GM12891 (cell line): ENCODE results near the gene FER.

Source experiments
- DNase-seq: peaks from one replicate; pipeline ENCODE4 v3.0.0; 2011; ENCODE audit warnings: low spot score; ENCODE audit not compliant: insufficient read length
- FAIRE-seq: peaks from 2 replicates; lab custom pipeline; 2011; peaks lifted over from hg19 to GRCh38; lab: Jason Lieb, UNC
- PAX5 ChIP-seq: IDR thresholded peaks from 2 replicates; pipeline ENCODE4 v1.6.1; 2011; ENCODE audit warnings: low read length, moderate library complexity, mild to moderate bottlenecking; ENCODE audit not compliant: insufficient read depth, severe bottlenecking
- POLR2A ChIP-seq: IDR thresholded peaks from 2 replicates; pipeline ENCODE4 v1.6.1; 2011; ENCODE audit warnings: low read depth, low read length, control low read depth
- POLR2AphosphoS5 ChIP-seq: IDR thresholded peaks from 2 replicates; pipeline ENCODE4 v1.6.1; 2011; ENCODE audit warnings: low read depth, low read length, control low read depth
- POU2F2 ChIP-seq: IDR thresholded peaks from 2 replicates; pipeline ENCODE4 v1.6.1; 2011; ENCODE audit warnings: low read depth, mild to moderate bottlenecking, control low read depth, low read length, moderate library complexity
- SPI1 ChIP-seq: IDR thresholded peaks from 2 replicates; pipeline ENCODE4 v1.6.1; 2011; ENCODE audit warnings: low read depth, low read length, control low read depth
- TAF1 ChIP-seq: IDR thresholded peaks from 2 replicates; pipeline ENCODE4 v1.6.1; 2011; ENCODE audit warnings: low read depth, low read length, control low read depth

Gene FER

DNA sequence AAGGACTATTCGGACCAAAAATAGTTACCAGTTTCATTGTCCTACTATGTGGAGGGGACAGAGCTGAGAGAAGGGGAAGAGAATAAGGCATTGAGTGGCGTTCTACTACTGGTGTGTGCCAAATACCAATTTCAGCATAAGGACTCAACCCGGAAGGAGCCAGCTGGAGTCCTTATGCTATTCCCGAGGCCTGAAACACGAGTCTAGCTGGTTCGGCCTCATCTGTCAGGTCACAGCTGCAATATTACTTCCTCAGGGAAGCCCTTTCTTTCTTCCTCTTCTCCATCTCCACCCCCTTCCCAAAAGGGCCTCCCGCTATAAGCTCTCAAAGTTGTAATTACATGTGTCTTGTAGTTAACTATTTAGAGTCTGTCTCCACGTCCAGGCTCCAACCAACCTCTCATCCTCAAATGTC is 20.5 kb upstream of the FER start:
- no peak for DNase-seq
- TF ChIP-seq TAF1 = no peak
- TF ChIP-seq POU2F2 = no peak
- no peak; the same call in 1 of the 2 replicates for TF ChIP-seq POLR2A
- no peak for TF ChIP-seq SPI1
- TF ChIP-seq PAX5 = no peak
- no peak for TF ChIP-seq POLR2AphosphoS5
- no peak for FAIRE-seq

- FAIRE-seq (peak; percentile 90), DNase-seq (peak; percentile 50)
- TF ChIP-seq SPI1 (no peak), POLR2A (peak; percentile 71), PAX5 (peak; percentile 64), POU2F2 (peak; percentile 25; the same call in 1 of the 2 replicates), POLR2AphosphoS5 (peak; percentile 79), TAF1 (peak; percentile 99)
Measured at GRCh38 chr5:108727651-108728565, 19.8 kb upstream of the FER start.

- no peak for TF ChIP-seq POU2F2
- no peak for TF ChIP-seq POLR2AphosphoS5
- TF ChIP-seq SPI1 = no peak
- TF ChIP-seq TAF1 = no peak
- TF ChIP-seq POLR2A = no peak
- no peak for TF ChIP-seq PAX5
- FAIRE-seq (no peak), DNase-seq (no peak)
Measured at GRCh38 chr5:108728566-108729241, 19.0 kb upstream of the FER start.

GRCh38 chr5:108729242-108729615 is 18.5 kb upstream of the FER start:
- FAIRE-seq (no peak), DNase-seq (no peak)
- TF ChIP-seq POU2F2 (no peak), PAX5 (no peak), POLR2AphosphoS5 (no peak), POLR2A (no peak)

DNA sequence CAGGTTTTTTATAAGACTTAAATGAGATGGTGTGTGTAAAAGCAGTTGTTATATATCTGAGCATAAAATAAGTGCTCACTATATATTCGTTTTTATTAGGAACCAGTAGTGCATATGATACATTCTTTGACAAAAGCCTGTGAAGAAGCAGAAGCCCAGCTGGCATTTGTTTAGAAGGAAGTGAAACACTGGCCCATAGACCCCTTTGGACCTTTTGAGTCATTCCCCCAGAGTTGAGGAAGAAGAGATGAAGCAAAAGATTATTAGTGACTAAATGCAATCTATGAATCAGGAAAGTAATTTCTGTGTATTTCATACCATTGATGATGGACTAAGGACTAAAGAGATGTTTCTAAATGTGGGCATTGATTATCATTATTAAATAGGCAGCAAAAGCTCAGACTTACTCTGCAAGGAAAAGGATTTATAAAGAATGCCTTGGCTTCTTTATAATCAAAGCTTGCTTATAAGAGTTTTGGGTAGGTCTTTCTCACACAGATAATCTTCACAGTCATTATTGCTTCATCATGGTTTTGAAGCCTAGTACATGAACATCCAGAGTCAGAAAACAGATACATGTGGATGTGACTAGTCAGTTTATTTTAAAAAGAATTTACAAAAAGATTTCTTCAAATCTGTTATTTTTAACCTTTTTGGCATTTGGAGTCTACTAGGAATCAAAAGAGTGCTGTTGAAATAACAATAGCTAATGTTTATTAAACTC is 16.9 kb upstream of the FER start:
- FAIRE-seq (peak; percentile 28), DNase-seq (peak; percentile 50)
- TF ChIP-seq SPI1 (peak; percentile 97), POLR2A (no peak)

DNA sequence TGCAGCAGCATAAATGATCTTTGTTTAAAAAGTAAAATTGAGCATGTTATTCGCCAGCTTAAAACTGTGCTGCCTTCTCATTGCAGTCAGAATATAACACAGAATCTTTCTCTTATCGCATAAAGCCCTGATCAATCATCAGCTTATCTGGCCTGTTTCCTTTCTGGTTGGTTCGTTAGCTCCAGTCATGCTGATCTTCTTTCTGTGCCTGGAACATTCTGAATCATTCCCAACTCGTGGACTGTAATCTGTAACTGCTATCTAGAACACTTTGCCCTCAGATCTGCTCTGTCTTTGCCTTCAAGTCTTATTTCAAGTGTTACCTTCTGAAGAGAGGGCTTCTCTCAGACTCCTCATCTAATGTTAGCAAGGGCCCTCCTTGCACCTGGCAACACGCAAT is 11.9 kb upstream of the FER start:
- FAIRE-seq = no peak
- TF ChIP-seq POLR2AphosphoS5 (no peak), POLR2A (no peak), POU2F2 (no peak), TAF1 (no peak), SPI1 (no peak), PAX5 (no peak)

DNA sequence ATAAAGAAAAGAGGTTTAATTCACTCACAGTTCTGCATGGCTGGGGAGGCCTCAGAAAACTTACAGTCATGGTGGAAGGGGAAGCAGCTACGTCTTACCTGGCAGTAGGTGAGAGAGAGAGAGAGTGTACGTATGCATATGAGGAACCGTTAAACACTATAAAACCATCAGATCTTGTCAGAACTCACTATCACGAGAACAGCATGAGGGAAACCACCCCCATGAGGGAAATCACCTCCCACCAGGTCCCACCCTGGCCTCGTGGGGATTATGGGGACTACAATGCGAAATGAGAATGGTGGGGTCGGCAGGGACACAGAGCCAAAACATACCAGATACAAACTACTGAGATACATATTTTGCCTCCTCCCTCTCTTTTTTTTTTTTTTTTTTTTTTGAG is 10.8 kb upstream of the FER start:
- TF ChIP-seq POLR2A (no peak), POU2F2 (no peak), PAX5 (no peak), TAF1 (no peak), POLR2AphosphoS5 (no peak), SPI1 (no peak)
- FAIRE-seq = no peak
- DNase-seq = no peak

More for the DNA sequence above, 11.9 kb upstream of the FER start:
- no peak for DNase-seq

DNA sequence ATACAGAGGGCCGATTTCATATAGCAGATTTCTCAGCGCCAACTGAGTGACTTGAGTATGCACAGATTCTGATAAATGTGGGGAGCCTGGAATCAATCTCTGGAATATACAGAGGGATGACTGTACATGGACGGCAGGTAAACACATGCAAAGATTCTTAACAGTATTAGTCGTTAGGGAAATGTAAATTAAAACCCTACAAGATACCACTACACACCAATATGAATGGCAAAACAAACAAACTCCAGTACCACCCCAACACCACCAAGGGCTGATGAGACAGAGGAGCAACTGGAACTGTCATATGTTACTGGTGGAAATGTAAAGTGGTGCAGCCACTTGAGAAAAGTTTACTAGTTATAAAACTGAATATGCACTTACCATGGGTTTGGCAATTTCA is 8.3 kb upstream of the FER start:
- no peak for TF ChIP-seq PAX5
- TF ChIP-seq SPI1 = no peak
- no peak for TF ChIP-seq TAF1
- no peak for TF ChIP-seq POU2F2
- TF ChIP-seq POLR2A = no peak
- no peak for TF ChIP-seq POLR2AphosphoS5
- DNase-seq (no peak), FAIRE-seq (no peak)

- no peak for FAIRE-seq
- DNase-seq = no peak
- no peak for TF ChIP-seq POLR2AphosphoS5
- TF ChIP-seq POLR2A = no peak
- no peak for TF ChIP-seq TAF1
- no peak for TF ChIP-seq SPI1
- TF ChIP-seq POU2F2 = no peak
- no peak for TF ChIP-seq PAX5
Measured at GRCh38 chr5:108739906-108740305, 7.8 kb upstream of the FER start.

DNA sequence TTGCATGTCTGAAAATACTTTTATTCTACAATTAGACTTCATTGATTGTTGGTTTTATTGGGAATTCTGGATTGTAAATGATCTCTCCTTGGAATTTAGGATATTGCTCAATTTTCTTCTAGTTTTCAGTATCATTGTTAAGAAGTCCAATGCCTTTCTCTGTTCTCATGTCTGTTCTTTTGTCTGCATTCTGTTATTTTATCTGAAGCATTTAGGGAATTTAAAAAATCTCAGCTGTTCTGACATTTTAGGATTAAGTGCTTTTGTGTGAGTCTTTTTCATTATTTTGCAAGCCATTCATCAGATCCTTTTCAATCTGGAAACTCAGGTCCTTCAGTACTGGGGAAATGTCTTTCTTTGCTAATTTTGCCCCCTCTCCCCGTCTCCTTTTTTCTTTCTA is 4.4 kb upstream of the FER start:
- FAIRE-seq (no peak), DNase-seq (no peak)
- TF ChIP-seq TAF1 (no peak), SPI1 (no peak), POU2F2 (no peak), PAX5 (no peak), POLR2AphosphoS5 (no peak), POLR2A (no peak)
